HG02571 (cell line): ENCODE results near the gene NDOR1.
"Not testable (repeated sequence)": the region's sequence is repeated elsewhere in the genome, so short reads cannot be mapped to it uniquely, and the experiment has no call there.

ENCODE experiments used
- ATAC-seq: cut with Tn5 transposase; IDR thresholded peaks from one replicate; pipeline ENCODE4 v1.9.1; 2021; ENCODE audit warnings: mild to moderate bottlenecking, moderate library complexity; ENCODE audit not compliant: unreplicated experiment

Gene NDOR1

GRCh38 chr9:137256362-137256761 lies 50.9 kb downstream of the NDOR1 start:
- no peak for ATAC-seq

- no peak for ATAC-seq
These were observed 51.4 kb downstream of the NDOR1 start for GRCh38 chr9:137256856-137257255.

DNA sequence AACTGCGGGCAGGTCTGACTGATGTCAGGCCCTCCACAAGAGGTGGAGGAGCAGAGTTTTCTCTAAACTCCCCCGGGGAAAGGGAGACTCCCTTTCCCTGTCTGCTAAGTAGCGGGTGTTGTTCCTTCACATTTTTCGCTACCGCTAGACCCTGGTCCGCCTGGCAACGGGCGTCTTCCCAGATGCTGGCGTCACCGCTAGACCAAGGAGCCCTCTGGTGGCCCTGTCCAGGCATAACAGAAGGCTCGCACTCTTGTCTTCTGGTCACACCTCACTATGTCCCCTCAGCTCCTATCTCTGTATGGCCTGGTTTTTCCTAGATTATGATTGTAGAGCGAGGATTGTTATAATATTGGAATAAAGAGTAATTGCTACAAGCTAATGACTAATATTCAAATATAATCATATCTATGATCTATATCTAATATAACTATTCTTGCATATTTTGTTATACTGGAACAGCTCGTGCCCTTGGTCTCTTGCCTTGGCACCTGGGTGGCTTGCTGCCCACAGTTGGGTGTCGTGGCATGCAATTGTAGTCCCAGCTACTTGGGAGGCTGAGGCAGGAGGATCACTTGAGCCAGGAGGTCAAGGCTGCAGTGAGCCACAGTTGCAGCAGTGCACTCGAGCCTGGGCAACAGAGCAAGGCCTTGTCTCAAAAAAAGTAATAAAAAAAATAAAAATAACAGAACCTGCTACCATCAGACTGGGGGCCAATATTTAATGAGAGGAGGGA lies 56.8 kb downstream of the NDOR1 start:
- not testable (repeated sequence) for ATAC-seq

DNA sequence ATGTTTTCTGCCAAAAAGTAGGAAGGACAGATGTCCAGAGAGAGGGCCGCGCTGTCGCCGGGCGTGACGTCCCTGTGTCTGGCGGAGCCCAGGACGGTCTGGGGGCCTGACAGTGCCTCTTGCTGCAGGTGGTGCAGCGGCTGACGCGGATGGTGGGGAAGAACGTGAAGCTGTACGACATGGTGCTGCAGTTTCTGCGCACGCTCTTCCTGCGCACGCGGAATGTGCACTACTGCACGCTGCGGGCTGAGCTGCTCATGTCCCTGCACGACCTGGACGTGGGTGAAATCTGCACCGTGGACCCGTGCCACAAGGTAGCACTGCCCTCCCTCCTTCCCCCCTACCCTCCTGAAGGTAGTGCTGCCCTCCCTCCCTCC lies 57.4 kb downstream of the NDOR1 start:
- ATAC-seq, result no peak

DNA sequence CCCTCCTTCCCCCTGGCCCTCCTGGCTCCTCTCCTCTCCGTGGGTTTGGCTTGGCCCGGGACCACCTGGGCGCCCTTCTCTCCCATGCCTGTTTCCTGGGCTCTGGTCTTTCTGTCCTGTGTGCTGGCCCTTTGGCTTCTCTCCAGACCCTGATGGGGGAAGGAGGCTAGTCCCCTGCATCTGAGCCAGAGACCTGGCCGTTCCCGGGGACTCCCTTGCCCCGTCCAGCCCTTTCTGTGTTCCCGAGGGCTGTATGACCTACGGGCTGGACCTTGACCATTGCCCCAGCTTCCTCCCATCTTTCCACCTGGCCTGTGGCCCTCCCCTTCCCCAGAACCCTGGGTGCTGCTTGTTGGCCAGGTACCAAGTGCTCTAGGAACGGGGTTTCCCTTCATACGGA lies 58.0 kb downstream of the NDOR1 start:
- no peak for ATAC-seq

- no peak for ATAC-seq
These were observed 58.6 kb downstream of the NDOR1 start for GRCh38 chr9:137264067-137264466.

- no peak for ATAC-seq
These were observed 60.1 kb downstream of the NDOR1 start for GRCh38 chr9:137265496-137266161.

DNA sequence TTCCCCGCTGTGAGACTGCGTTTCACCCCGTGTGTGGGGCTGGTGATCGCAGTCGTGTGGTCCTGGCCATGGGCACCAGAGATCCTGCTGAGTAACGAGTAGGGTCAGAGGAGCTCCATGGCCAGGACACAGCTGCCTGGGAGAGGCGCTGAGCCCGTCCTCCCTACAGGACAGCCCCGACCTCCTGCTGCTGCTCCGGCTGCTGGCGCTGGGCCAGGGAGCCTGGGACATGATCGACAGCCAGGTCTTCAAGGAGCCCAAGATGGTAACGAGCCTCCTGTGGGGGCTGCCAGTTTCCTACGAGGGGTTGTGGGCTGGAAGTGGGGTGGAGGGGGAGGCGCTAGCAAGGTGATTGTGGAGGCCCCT lies 60.6 kb downstream of the NDOR1 start:
- no peak for ATAC-seq
